A673 (cell line): Measurements from ENCODE around the gene EPHA6.

Source experiments
- EZH2 ChIP-seq: fragments of 200-600 bp; sonication (generic); IDR thresholded peaks from 2 replicates; pipeline ENCODE4 v1.6.1; 2017; ENCODE audit warnings: borderline replicate concordance, low read depth, mild to moderate bottlenecking, mixed read lengths, antibody characterized with exemption, low read length; ENCODE audit not compliant: poor library complexity, severe bottlenecking
- TF ChIP-seq, protein P1 (sequence below): fragments of 300-800, 200-600 bp; sonication (generic); conservative IDR thresholded peaks from 2 replicates; pipeline ENCODE4 v1.5.1; 2017; ENCODE audit warnings: low read depth, mild to moderate bottlenecking, antibody characterized with exemption, low read length, moderate library complexity, mixed read lengths

DNA sequence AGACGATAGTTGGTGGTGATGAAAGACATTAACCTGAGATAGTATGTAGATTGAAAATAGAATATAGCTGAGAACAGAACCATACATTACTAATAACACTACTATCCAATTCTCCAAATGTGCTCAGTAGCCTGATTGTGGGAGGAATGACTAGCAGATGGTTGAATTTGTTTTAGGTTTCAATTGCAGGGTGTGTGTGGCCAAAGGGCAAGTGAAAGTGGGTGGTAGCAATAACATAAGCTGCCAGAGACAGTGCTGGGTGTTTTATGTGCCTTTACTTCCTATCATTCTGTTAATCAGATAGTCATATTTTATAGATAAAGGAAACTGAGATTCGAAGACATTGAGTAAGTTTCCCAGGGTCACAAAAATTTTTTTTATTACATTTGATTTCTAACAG lies 700.7 kb downstream of the EPHA6 start:
- TF ChIP-seq EZH2 = no peak
- TF ChIP-seq, protein P1, sequence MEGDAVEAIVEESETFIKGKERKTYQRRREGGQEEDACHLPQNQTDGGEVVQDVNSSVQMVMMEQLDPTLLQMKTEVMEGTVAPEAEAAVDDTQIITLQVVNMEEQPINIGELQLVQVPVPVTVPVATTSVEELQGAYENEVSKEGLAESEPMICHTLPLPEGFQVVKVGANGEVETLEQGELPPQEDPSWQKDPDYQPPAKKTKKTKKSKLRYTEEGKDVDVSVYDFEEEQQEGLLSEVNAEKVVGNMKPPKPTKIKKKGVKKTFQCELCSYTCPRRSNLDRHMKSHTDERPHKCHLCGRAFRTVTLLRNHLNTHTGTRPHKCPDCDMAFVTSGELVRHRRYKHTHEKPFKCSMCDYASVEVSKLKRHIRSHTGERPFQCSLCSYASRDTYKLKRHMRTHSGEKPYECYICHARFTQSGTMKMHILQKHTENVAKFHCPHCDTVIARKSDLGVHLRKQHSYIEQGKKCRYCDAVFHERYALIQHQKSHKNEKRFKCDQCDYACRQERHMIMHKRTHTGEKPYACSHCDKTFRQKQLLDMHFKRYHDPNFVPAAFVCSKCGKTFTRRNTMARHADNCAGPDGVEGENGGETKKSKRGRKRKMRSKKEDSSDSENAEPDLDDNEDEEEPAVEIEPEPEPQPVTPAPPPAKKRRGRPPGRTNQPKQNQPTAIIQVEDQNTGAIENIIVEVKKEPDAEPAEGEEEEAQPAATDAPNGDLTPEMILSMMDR = no peak
